SU-DHL-6 (cell line): Measurements from ENCODE around the gene NCAPD3.
"Not testable (repeated sequence)": the region's sequence is repeated elsewhere in the genome, so short reads cannot be mapped to it uniquely, and the experiment has no call there.

Experiments
- EZH2phosphoT487 ChIP-seq: fragments of 200-600 bp; sonication (generic), shearing (Covaris generic); conservative IDR thresholded peaks from 2 replicates; pipeline ENCODE4 v1.6.1; 2018; ENCODE audit warnings: mild to moderate bottlenecking, antibody characterized with exemption, low read length, moderate library complexity, mixed read lengths
- TF ChIP-seq, protein P1 (sequence below): fragments of 200-600 bp; sonication (generic); IDR thresholded peaks from one replicate; pipeline ENCODE4 v1.5.1; 2017; ENCODE audit warnings: antibody characterized with exemption, mild to moderate bottlenecking, low read length, moderate library complexity; ENCODE audit not compliant: insufficient read depth, poor library complexity, severe bottlenecking

DNA sequence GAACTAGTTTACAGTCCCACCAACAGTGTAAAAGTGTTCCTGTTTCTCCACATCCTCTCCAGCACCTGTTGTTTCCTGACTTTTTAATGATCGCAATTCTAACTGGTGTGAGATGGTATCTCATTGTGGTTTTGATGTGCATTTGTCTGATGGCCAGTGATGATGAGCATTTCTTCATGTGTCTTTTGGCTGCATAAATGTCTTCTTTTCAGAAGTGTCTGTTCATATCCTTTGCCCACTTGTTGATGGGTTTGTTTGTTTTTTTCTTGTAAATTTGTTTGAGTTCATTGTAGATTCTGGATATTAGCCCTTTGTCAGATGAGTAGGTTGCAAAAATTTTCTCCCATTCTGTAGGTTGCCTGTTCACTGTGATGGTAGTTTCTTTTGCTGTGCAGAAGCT is 110.0 kb downstream of the NCAPD3 start:
- TF ChIP-seq, protein P1, sequence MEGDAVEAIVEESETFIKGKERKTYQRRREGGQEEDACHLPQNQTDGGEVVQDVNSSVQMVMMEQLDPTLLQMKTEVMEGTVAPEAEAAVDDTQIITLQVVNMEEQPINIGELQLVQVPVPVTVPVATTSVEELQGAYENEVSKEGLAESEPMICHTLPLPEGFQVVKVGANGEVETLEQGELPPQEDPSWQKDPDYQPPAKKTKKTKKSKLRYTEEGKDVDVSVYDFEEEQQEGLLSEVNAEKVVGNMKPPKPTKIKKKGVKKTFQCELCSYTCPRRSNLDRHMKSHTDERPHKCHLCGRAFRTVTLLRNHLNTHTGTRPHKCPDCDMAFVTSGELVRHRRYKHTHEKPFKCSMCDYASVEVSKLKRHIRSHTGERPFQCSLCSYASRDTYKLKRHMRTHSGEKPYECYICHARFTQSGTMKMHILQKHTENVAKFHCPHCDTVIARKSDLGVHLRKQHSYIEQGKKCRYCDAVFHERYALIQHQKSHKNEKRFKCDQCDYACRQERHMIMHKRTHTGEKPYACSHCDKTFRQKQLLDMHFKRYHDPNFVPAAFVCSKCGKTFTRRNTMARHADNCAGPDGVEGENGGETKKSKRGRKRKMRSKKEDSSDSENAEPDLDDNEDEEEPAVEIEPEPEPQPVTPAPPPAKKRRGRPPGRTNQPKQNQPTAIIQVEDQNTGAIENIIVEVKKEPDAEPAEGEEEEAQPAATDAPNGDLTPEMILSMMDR = not testable (repeated sequence)
- TF ChIP-seq EZH2phosphoT487 = not testable (repeated sequence)
